ENCODE results near the gene ATP5PB.

ATP5PB gene, protein sequence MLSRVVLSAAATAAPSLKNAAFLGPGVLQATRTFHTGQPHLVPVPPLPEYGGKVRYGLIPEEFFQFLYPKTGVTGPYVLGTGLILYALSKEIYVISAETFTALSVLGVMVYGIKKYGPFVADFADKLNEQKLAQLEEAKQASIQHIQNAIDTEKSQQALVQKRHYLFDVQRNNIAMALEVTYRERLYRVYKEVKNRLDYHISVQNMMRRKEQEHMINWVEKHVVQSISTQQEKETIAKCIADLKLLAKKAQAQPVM

DNA sequence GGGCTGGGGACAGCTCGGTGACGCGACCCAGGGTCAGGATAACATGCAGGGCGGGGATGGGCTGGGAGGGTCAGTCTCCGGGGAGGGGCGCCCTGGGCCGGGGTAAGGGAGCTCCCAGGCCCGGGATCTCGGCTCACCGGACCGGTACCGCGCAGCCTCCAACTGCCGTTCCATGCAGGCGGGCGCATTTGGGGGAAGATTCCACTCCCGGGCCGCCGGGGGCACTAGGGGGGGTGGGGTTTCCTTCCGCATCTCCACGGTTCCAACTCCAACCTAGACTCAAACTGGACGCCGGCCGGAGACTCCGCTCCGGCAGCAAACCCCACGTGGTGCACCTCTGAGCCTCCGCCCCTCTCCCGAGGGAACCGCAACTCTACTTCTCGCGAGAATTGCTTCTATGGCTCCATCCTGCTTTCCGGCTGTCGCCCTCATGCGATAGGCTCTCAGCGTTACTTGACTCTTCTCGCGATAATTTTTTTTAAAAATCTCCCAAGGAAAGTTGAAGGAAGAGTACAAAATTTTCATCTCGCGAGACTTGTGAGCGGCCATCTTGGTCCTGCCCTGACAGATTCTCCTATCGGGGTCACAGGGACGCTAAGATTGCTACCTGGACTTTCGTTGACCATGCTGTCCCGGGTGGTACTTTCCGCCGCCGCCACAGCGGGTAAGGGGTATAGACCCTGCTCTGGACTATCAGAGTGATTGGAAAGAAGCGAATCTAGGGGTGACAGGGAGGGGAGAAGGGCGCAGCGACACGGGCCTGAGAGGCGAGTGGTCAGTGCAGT lies at the start of gene ATP5PB, which contains the start of gene WDR77:
Gene ATP5PB (plus strand): TSS at position 547 of the 785 bp plus-strand sequence. CDS start 78 bp downstream, at position 625.
Gene WDR77 (minus strand): TSS at position 339 of the 785 bp plus-strand sequence. CDS start 87 bp downstream, at position 252.
- DNase-seq, result peak; percentile 96

DNA sequence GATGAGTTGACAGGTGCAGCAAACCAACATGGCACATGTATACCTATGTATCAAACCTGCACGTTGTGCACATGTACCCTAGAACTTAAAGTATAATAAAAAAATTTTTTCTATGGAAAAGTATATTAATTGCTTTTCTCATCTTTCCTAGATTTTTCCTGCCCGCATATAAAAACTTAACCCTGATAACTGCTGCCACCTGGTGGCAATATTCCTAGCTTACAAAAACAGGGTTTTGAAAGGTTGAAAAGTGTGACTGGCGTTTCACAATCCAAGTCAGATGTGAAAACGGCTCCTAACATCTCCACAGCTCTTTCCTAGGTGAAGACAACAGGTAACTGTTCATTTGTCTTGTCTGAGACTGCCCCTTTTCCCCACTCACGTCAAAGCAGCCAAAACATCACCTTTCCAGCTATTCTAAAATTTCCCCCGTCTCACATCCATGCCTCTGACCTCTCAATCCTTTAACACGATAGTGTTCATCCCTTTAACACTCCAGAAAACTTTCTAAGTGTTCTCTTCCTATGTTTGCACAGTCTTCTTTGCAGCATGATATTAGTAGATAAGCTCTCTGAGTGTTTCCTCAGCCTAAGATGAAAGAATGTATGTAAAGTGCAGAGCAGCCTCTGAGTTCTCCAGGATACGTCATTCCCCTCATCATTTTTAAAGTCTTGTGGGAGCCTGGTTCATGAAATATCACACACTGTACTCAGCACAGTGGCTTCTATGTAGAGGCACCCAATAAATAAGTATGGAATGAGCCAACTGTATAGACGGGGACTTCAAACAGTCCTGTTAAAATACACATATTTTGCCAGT lies 49.3 kb upstream of the ATP5PB start:
- peak; percentile 3 for DNase-seq

DNA sequence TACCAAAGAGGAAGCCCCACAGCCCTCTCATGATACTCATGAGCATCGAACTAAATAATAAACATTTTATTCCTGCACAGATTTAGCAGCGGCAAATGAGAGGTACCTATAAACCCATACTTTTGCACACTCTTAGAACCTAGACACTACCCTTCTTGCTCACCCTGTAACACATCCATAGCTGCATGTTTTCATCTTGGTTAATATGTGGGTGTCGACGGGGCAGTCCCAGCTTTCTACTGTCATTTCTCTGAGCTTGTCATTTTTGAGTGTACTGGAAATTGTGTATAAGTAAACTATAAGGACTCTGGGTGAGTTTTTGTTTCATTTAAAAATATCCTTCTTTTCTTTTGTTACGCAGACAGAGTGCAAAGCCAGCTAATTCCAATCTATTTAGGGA lies 47.2 kb upstream of the ATP5PB start:
- no peak for DNase-seq

DNA sequence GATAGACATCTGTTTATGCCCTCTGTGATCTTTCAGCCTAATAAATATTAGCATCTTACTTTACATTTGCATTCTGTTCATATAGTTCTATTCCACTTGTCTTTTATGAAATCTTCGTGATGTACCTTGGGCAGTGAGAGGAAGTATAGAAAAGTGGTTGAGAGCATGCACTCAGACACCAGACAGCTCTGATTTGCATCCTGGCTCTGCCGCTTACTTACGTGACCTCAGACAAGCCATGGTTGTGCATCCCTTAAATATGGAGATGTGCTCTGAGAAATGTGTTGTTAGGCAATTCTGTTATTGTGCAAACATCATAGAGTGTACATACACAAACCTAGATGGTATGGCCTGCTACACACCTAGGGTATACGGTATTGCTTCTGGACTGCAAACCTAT lies 44.7 kb upstream of the ATP5PB start:
- no peak for DNase-seq

DNA sequence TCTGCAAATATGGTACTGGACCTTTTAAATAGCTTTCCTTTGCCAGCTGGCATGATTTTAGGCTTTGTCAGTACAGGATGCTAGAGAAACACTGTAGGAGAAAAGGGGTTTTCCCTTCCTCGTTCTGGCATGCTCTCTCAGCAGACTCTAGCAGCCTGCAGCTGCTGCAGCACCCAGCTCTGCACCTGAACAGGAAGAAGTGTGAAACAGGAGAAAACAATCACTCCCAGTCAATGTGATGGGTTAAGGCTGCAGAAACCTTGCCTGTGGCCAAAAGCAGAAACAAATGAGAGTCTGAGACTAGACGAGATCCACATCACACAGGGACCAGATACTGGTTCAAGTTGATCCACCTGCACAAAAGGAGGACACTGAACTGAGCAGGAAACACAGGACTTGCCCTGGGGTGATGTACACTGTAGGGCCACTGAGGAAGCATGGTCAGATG lies 42.9 kb upstream of the ATP5PB start:
- DNase-seq, result no peak

DNA sequence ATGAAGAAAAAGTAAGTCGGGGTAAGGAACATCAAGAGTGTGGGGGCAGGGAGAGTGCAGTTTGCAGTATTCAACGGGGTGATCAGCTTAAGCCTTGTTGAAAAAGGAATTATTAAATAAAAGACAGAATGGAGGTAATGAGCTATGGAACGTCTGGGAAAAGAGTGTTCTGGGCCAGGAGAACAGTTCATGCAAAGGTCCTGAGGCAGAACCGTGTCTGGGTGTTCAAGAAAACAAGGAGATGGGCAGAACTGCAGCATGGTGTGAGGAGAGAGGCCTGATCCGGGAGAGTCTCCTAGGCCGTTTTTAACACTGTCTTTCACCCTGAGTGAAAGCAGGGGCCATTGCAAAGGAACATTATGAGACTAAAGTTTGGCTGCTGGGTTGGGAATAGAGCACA lies 42.0 kb upstream of the ATP5PB start:
- DNase-seq, result no peak

DNA sequence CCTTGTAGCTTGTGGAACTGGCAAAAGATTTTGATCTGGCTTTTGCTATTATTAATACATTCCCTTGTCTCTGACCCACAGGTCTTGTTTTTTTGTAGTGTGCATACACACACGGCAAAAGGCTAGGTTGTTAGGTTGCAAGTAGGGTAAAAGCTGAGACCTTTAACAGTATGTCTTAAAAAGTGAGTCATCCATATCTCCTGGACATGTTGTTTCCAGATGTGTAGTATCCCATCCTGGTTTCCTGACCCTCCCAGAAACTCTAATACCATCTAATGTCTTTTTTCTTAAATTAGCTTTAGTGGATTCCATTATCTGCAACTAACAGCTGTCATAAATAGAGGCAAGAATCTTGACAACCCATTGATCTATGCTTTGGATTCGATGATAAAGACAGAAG lies 36.4 kb upstream of the ATP5PB start:
- DNase-seq, result no peak

DNA sequence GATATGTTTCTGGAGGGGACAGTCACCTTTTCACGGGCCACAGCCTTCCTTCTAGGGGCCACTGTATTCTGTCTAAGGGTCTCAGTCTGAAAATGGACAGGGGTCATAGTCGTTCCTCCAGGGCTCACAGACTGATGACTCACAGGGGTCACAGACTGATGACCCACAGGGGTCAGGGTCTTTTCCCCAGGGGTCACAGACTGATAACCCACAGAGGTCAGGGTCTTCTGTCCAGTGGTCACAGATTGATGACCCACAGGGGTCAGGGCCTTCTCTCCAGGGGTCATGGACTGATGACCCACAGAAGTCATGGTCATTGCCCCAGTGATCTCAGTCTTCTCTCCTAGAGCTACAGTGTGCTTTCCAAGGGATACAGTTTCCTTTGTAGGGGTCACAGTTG lies 34.5 kb upstream of the ATP5PB start:
- no peak for DNase-seq

DNA sequence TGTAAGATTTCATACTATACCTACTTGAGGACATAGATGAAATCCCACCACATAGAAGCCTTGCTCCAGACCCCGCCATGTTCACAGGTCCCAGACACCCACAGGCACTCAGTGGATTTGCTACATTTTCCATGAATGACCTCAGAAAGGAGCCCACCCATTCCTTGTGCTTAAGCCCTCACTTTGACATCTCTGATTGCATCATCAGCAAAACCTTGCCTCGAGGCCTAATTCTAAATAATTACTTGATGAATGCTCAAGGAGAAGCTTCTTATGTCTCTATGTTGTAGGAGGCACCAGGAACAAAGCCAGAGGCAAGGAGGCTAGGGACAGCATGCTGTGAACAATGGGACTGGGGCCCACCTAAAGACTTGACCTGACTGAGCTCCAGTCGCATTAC lies 33.8 kb upstream of the ATP5PB start:
- no peak for DNase-seq

DNA sequence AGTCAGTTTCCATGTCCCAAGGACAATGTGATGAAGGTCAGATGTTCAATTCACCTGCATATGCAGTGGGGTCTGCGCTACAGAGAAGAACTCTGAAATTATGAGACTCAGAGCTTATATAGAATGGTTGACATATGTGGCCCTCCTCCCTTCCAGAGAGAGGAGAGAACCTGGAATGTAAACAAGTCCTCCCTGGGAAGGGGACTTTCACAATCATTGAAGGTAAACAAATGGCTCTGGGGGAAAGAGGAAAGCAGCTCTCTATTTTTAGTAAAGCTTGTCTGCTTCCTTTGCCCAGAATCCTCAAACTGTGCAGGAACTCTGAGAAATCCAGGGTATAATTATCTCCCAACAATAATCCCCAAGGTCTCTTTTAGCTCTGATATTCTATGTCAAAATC lies 31.5 kb upstream of the ATP5PB start:
- no peak for DNase-seq

DNA sequence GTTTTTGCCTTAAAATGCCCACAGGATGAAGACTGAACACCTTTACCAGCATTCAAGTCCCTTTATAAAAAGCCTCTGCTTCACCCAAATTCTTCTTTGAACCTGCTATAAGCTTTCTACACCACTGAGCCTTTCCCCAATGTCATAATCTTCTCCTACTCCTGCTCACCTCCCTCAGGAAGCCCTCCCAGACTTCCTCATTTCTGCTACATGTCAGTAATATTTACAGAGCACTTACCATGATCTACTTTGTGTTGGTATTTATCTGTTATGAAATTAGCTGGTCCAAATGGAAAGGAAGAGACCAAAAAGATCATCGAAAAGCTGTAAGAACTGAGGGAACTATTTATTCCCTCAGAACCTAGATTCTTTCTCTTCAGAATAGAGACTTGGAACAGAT lies 30.2 kb upstream of the ATP5PB start:
- no peak for DNase-seq

DNA sequence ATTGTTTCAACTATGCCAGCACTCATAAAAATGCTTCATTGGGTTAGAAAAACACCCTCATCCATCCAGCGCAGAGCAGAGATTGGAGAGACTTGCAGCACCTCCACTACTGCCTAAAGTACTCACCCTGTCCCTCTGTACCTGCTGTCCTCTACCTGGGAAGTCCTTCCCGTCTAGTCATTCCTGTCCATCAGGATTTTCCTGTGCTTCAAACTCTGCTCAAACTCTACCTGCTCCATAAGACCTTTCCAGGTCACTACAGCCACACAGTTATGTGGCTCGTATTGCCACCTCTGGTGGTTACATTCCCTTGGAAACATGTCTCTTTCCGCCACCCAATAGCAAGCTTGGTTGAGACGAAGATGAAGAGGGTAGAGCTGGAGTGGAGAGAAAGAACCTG lies 28.9 kb upstream of the ATP5PB start:
- no peak for DNase-seq

DNA sequence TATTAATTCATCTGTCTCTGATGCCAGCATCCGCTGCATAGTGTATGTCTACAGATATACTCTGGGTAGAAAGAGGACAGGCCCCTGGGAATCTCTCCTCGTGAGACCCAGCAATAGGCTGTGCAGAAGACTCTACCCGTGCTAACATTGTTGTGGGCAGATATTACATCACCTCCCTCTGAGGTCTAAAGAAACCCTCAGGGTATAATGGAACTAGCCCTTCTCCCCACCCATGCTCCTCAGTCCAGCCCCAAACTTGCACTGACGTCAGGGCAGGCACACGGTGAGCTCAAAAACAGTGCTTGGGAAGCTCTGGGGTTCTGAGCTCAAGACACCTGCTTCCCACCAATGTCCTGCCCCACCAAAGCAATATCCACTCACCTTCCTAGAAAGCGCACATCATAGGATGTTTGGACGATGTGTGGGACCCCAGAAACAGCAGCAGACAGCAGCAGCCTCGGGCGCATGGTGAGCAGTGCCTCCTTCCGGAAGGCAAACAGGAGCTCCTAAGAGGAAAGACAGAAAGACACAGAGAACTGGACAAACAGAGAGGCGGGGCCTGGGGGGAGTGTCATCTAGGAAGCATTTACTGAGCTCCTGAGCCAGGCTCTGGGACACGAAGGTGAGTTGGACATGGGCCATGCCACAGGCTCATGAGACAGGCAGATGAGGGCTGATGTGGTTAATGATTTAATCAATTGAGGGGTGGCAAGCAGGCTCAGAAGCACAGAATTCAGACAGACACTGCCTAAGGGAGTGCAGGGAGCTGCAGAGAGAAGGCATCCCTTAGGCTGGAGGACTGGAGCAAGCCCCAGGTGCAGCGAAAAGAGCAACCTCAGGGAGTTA lies 26.5 kb upstream of the ATP5PB start:
- DNase-seq, result no peak

DNA sequence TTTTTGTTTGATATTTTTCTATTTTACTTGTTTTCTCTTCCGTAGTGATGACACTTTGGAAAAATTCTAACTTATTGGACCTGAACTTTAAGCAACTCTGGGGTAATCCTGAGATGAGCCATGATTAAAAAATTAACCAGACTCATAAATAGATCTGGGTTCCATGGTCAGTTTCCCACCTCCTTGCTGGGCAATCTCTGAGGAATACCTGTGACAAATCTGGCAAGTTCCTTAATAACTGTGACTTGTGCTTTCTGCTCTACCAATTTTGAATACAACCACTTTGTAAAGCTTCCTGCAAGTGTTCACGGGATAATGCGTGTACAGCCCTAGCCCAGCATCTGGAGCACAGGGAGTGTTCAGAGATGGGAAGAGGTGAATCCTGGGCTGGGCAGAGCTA lies 25.0 kb upstream of the ATP5PB start:
- no peak for DNase-seq

DNA sequence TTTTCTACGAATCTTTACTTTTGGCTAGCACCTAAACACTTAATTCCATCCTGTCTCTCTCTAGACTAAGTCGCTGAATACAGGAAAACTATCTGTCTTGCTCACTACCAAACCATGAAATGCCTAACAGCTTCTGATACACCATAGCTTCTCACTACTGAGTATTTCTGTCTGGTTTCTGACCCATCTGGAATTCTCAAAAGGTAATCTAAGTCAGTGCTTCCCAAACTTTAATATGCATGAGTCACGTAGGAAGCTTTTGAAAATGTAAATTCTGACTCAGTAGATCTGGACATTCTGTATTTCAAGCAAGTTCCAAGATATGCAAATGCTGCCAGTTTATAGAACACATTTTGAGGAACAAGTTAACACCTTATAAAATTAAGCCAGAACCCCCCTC lies 12.5 kb upstream of the ATP5PB start:
- no peak for DNase-seq

DNA sequence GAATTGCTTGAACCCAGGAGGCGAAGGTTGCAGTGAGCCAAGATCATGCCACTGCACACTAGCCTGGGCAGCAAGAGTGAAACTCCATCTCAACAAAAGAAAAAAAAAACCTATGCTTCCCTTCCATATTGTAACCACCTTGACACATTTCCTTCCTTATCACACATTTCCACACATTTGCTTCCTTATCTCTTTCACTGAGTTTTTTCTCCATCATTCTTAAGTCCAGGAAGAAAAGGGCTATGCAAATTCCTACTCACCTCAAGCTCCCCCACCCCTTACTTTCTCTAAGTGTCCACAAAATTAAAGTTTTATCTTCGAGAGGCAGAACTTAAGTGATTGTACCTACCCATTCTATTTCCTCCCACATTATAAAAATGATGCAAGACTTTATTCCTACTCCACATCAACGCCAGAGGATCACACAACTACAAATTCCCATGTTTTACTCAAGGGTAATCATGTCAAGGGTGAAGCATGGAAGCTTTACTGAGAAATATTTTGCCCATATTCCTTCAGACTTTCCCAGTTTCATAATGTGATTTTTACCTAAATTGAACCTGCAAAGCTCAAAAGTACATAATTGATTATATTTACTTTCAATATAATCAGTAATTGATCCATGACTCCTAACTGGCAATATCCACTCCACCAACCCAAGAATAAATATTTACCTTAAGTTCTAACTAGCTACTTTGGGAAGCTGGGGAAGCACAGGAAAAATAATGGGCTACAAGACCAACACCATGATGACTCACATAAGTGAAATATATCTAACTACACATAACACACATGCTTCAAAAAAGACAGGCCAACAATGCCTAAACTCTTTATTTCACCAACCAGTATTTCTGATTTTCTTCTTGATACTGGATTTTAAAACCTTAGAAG lies 9.6 kb upstream of the ATP5PB start:
- no peak for DNase-seq

DNA sequence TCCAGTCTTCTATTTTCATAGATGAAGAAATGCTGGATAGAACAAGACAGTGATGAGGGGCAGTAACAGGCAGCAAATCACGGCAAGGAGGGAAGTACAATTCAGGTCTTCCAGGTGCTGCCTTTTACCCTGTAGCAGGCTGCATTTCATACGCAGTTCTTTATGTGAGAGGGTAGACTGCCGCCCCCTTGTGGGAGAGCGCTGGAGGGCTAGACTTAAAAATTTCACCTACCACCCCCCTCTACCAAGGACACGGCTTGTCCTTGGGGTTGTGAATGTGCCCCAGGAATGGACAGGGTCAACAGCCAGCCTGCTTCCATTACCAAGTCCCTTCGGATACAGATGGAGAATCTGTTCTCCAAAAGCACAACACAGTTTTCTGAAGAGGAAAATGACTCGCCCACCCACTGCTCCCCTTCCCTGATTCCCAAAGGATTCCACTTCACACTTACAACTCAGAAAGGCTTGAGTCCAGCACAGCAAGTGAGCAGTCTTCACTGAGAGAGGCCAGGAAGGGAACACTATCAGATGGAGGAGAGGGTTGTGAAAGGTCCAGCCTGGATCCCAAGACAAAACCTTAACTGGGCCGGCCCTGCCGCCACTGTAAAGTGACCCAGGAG lies 7.6 kb upstream of the ATP5PB start:
- no peak for DNase-seq

DNA sequence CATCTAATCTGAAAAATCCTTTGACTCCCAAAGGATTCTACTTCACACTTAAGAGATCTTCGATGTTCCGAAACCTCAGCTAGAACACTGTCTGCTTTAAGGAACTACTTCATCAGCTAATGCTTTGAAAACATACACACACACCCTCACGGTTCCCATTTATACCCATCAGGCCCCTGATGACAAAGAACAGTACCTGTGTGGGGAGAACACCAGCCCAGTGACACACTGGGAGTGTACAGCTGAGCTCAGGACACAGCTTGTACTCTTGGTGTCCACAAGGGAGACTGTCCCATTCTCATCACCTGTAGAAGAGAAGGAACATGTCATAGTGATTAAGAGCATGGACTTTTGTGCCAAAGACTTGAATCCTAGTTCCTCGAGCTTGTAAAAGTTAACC lies 6.8 kb upstream of the ATP5PB start:
- no peak for DNase-seq

DNA sequence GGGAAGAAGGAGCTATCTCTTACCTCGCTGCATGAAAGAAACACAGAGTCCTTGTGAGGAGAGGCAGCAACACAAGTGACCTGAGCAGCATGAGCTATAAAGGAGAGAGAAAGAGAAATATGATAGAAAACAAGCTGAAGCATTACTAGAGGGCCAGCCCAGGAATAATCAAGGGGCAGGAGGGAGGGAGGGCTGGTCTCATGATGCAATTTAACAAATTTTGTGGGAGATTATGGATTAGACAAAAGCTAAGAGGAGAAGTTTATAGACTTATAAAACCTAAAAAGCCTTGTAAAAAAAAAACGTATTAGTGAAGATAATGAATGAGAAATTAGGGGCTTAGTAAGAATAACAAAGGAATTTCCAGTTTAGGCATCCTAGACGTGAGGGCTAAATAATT lies 5.2 kb upstream of the ATP5PB start:
- DNase-seq, result no peak

DNA sequence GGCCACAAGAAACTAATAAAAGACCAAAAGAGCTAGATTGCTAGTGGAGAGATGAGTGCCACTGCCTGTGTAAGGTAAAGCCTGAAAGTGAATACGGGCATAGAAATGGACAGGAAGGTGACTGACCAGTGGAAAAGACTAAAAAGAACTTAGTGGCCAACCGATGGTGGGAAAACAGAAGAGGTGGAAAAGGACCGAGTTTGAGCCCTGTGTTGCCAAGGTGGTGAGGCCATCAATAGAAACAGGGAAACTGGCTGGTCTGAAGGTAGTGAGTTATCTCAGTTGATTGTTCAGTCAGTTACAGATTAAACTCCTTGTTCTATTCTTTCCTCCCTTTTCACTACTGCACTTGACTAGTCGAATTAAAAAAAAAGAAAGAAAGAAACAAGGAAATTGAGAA lies 2.7 kb upstream of the ATP5PB start:
- DNase-seq, result no peak
